Kidney (tissue), 14 donors: Measurements from ENCODE around the gene OR1K1. TPM values are rescaled to one million over a fixed set of nuclear protein-coding genes. Genes with fewer than 3 reads are reported as not detected.

Experiments
- DNase-seq, 5 donors: peaks; one replicate each; pipeline ENCODE4 v3.0.0-alpha.2; 2013 to 2020
- FAIRE-seq: peaks from 2 replicates; lab custom pipeline; 2012; peaks lifted over from hg19 to GRCh38; lab: Jason Lieb, UNC
- H3K27ac ChIP-seq, 2 donors: one replicate each; pipeline ENCODE4 v1.7.0; 2013; ENCODE audit warnings: low read depth in 2 of 2, low read length in 2 of 2, inconsistent platforms in 1 of 2
- H3K27me3 ChIP-seq: one replicate; pipeline ENCODE4 v1.7.1; 2013; ENCODE audit warnings: low read length, inconsistent platforms; ENCODE audit not compliant: control insufficient read depth, insufficient read depth
- H3K36me3 ChIP-seq, 3 donors: one replicate each; pipeline versions ENCODE4 v1.7.0 to v1.7.1; 2013; ENCODE audit warnings: low read length in 3 of 3, control low read depth in 1 of 3, inconsistent platforms in 1 of 3; ENCODE audit not compliant: insufficient read depth in 3 of 3, control insufficient read depth in 2 of 3
- H3K4me1 ChIP-seq, 3 donors: one replicate each; pipeline versions ENCODE4 v1.7.0 to v1.7.1; 2013; ENCODE audit warnings: low read length in 3 of 3, inconsistent platforms in 1 of 3, low read depth in 1 of 3; ENCODE audit not compliant: control insufficient read depth in 2 of 3, insufficient read depth in 2 of 3
- H3K4me3 ChIP-seq, 3 donors: one replicate each; pipeline versions ENCODE4 v1.7.0 to v1.8.1; 2013; ENCODE audit warnings: low read length in 3 of 3, control low read depth in 1 of 3, inconsistent platforms in 1 of 3
- H3K9ac ChIP-seq, 3 donors: one replicate each; pipeline versions ENCODE4 v1.7.0 to v1.7.1; 2013; ENCODE audit warnings: low read length in 3 of 3, control low read depth in 1 of 3, inconsistent platforms in 1 of 3
- H3K9me3 ChIP-seq, 3 donors: one replicate each; pipeline versions ENCODE4 v1.7.0 to v1.7.1; 2013; ENCODE audit warnings: low read length in 3 of 3, control low read depth in 1 of 3, inconsistent platforms in 1 of 3; ENCODE audit not compliant: control insufficient read depth in 2 of 3, insufficient read depth in 1 of 3
- intact Hi-C: fragments of 100-400 bp; cut with DNase I; formaldehyde crosslinking; loops from one replicate; pipeline ENCODE4 v1.11.1; 2022
- polyA plus RNA-seq: library from polyadenylated mRNA; stranded (reverse); fragments of 350-450 nt; fragmentation: Illumina TruSeq; extraction: RNeasy Lipid Tissue Mini Kit (QIAGEN cat#74804); gene quantifications from one replicate; pipeline ENCODE4 v1.2.3, GENCODE V29; 2014; ENCODE audit warnings: low read depth, low replicate concordance; ENCODE audit not compliant: insufficient read depth
- total RNA-seq: library from RNA; stranded (reverse); fragmentation: NEBNext Ultra II Directional; extraction: Animal tissue kit (Norgen Biotek cat#: 25700); gene quantifications from one replicate; pipeline ENCODE4 v1.2.1, GENCODE V29; 2021
- TF ChIP-seq, protein P1 (sequence below): IDR thresholded peaks from 3 replicates; pipeline ENCODE4 v1.5.1; 2012; ENCODE audit warnings: mild to moderate bottlenecking, moderate library complexity, borderline replicate concordance; ENCODE audit not compliant: insufficient read depth; ENCODE audit errors: extremely low read depth
- donor health status: control.
- donor health status: control.
- donor health status: control.
- donor health status: control.
- donor health status: control.
- donor health status: DM: yes; HTN: yes; CAD: no.
- donor health status: Normal renal cell carcinoma (clear cell type).

The OR1K1 gene
- total and polyA plus RNA-seq, 2 donors from 2014 or later = not detected

DNA sequence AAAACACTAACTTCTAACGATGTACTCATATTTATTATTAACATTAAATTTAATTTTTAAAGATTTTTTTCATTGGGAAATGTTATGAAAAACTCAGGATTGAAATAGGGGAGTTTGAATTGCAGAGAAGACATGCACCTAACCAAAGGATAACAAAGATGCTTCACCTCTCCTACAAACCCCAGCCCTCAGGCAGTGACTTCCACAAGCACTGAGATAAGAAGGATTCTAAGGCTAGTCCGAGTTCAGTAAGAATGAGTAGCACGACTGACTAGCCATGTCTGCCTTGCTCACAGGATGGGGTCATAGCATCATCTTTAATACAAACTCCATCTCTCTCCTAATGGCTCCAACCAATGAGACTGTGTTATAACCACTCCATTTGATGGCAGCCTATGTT lies 18.3 kb upstream of the OR1K1 start:
- FAIRE-seq = no peak
- intact Hi-C loops = no loop called here

DNA sequence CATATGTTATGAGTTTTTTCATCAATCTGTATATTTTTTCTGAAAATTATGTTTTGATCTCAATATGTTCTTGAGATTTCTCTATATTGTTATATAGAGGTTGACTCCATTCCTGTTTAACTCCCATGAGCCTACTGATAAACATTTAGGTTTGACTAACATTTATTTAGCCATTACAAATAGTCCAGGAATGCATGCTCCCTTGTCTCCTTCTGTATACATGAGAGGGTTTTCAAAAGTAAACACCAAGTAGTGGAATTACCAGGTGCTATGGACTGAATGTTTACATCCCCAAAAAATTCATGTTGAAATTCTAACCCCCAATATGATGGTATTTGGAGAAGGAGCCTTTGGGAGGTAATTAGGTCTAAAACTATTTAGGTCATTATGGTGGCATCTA lies 14.7 kb upstream of the OR1K1 start:
- Histone ChIP-seq H3K27ac (no peak overlapping the region), H3K4me3 (no peak overlapping the region), H3K4me1 (no peaks in the 10 kb centered on the region), H3K9me3 (no peaks in the 10 kb centered on the region), H3K36me3 (no peaks in the 10 kb centered on the region), H3K9ac (no peak overlapping the region), H3K27me3 (no peaks in the 10 kb centered on the region)
- TF ChIP-seq, protein P1, sequence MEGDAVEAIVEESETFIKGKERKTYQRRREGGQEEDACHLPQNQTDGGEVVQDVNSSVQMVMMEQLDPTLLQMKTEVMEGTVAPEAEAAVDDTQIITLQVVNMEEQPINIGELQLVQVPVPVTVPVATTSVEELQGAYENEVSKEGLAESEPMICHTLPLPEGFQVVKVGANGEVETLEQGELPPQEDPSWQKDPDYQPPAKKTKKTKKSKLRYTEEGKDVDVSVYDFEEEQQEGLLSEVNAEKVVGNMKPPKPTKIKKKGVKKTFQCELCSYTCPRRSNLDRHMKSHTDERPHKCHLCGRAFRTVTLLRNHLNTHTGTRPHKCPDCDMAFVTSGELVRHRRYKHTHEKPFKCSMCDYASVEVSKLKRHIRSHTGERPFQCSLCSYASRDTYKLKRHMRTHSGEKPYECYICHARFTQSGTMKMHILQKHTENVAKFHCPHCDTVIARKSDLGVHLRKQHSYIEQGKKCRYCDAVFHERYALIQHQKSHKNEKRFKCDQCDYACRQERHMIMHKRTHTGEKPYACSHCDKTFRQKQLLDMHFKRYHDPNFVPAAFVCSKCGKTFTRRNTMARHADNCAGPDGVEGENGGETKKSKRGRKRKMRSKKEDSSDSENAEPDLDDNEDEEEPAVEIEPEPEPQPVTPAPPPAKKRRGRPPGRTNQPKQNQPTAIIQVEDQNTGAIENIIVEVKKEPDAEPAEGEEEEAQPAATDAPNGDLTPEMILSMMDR = no peak
- no peak for FAIRE-seq
- intact Hi-C loops = no loop called here
- DNase-seq = no peak

More for the DNA sequence above, 18.3 kb upstream of the OR1K1 start:
- no peaks in the 10 kb centered on the region for H3K36me3 ChIP-seq
- no peaks in the 10 kb centered on the region for H3K9me3 ChIP-seq
- no peaks in the 10 kb centered on the region for H3K4me1 ChIP-seq
- H3K27me3 ChIP-seq = no peaks in the 10 kb centered on the region
- H3K4me3 ChIP-seq = no peak overlapping the region
- DNase-seq = no peak
- TF ChIP-seq, protein P1 = no peak
- no peak overlapping the region for H3K27ac ChIP-seq
- no peak overlapping the region for H3K9ac ChIP-seq

DNA sequence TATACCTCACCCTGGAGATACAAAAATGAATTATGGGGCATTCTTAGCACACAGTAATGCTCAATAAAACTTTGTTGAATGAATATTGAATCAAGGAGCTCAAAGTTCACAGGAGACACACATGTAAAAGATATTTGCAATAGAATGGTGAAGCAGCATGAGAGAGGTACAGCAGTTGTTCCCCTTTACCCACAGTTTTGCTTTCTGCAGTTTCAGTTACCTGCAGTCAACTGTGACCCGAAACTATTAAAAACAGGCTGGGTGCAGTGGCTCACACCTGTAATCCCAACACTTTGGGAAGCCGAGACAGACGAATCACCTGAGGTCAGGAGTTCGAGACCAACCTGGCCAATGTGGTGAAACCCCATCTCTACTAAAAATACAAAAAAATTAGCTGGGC lies 13.6 kb upstream of the OR1K1 start:
- no peaks in the 10 kb centered on the region for H3K9me3 ChIP-seq
- no peak overlapping the region for H3K27ac ChIP-seq
- TF ChIP-seq, protein P1 = no peak
- no peaks in the 10 kb centered on the region for H3K27me3 ChIP-seq
- H3K9ac ChIP-seq = no peak overlapping the region
- no peaks in the 10 kb centered on the region for H3K4me1 ChIP-seq
- no peak overlapping the region for H3K4me3 ChIP-seq
- no peak for FAIRE-seq
- no peaks in the 10 kb centered on the region for H3K36me3 ChIP-seq
- intact Hi-C loops = no loop called here
- DNase-seq = no peak

DNA sequence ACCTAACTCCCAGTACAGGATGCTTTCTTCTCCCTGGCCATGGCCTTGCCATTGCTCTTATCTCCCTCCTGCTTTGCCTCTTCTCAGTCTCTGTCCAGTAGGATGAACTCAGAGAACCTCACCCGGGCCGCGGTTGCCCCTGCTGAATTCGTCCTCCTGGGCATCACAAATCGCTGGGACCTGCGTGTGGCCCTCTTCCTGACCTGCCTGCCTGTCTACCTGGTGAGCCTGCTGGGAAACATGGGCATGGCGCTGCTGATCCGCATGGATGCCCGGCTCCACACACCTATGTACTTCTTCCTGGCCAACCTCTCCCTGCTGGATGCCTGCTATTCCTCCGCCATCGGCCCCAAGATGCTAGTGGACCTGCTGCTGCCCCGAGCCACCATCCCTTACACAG lies 11.1 kb upstream of the OR1K1 start, which contains the start of gene OR5C1:
OR5C1 (plus strand) TSS at position 103 of the 400 bp plus-strand sequence; CDS start at position 103, 0 bp downstream.
- H3K9ac ChIP-seq = no peak within 1 kb of the TSS
- H3K9me3 ChIP-seq = no peaks in the 10 kb centered on the region
- no peaks in the 10 kb centered on the region for H3K4me1 ChIP-seq
- DNase-seq (no peak), FAIRE-seq (no peak)
- H3K27ac ChIP-seq = no peak within 1 kb of the TSS
- TF ChIP-seq, protein P1 = no peak
- H3K36me3 ChIP-seq = no peaks in the 10 kb centered on the region
- intact Hi-C loops = no loop called here
- H3K4me3 ChIP-seq = no peak within 1 kb of the TSS
- H3K27me3 ChIP-seq = no peaks in the 10 kb centered on the region
